Esophagus squamous epithelium (tissue), 5 donors: ENCODE data around the gene VWA1. TPM values are rescaled to one million over a fixed set of nuclear protein-coding genes. Genes with fewer than 3 reads are reported as not detected.

Experiments
- DNase-seq: peaks from one replicate; lab custom pipeline; 2025; lab: John Stamatoyannopoulos, UW
- H3K27ac ChIP-seq, 4 donors: fragments of 200-600 bp; sonication (generic); one replicate each; pipeline ENCODE4 v1.5.1; 2016 to 2019; ENCODE audit warnings: mild to moderate bottlenecking in 1 of 4
- H3K27me3 ChIP-seq, 4 donors: fragments of 200-600 bp; sonication (generic); 1 replicate in 3 of 4; 2 replicates in 1 of 4; pipeline versions ENCODE4 v1.5.1 to v1.6.0; 2017 to 2021; ENCODE audit warnings: antibody characterized with exemption in 1 of 4
- H3K36me3 ChIP-seq, 3 donors: fragments of 200-600 bp; sonication (generic); one replicate each; pipeline ENCODE4 v1.5.1; 2016 to 2019
- H3K4me1 ChIP-seq, 3 donors: fragments of 200-600 bp; sonication (generic); one replicate each; pipeline ENCODE4 v1.5.1; 2017 to 2019
- H3K4me3 ChIP-seq, 4 donors: fragments of 200-600 bp; sonication (generic); 1 replicate in 3 of 4; 2 replicates in 1 of 4; pipeline ENCODE4 v1.5.1; 2016 to 2019; ENCODE audit warnings: mild to moderate bottlenecking in 2 of 4, moderate library complexity in 1 of 4
- H3K9me3 ChIP-seq, 3 donors: fragments of 200-600 bp; sonication (generic); one replicate each; pipeline ENCODE4 v1.5.1; 2016 to 2019
- POLR2A ChIP-seq, 4 donors: fragments of 450-650 bp; IDR thresholded peaks; one replicate each; pipeline ENCODE4 v1.6.1; 2017; ENCODE audit warnings: antibody characterized with exemption in 4 of 4, mild to moderate bottlenecking in 4 of 4, moderate library complexity in 3 of 4
- WGBS, 2 donors: methylation state at CpG; one replicate each; pipeline ENCODE4 v1.1.5; 2018; 5-methylcytosine and 5-hydroxymethylcytosine counted together
- intact Hi-C: fragments of 100-400 bp; cut with DNase I; formaldehyde crosslinking; loops from one replicate; pipeline ENCODE4 v1.15.0; 2022
- total RNA-seq, 4 donors: library from RNA; depleted of rRNA; stranded (reverse); fragments of >200 nt; gene quantifications; one replicate each; pipeline ENCODE4 v1.1.0, GENCODE V29; 2016
- TF ChIP-seq, protein P1 (sequence below), 6 experiments: fragments of 450-650 bp in 4 of 6; fragments of 200-600 bp in 2 of 6; sonication (generic) in 2 of 6; IDR thresholded peaks; one replicate each; pipeline ENCODE4 v1.5.1; 2016 to 2019; ENCODE audit warnings: antibody characterized with exemption in 6 of 6, mild to moderate bottlenecking in 4 of 6, moderate library complexity in 4 of 6
- donor health status: DM: yes; HTN: yes; CAD: no.

The VWA1 gene
- total RNA-seq, 4 donors from 2014 or later = 20.0 to 55.0 (median 34.6) TPM

DNA sequence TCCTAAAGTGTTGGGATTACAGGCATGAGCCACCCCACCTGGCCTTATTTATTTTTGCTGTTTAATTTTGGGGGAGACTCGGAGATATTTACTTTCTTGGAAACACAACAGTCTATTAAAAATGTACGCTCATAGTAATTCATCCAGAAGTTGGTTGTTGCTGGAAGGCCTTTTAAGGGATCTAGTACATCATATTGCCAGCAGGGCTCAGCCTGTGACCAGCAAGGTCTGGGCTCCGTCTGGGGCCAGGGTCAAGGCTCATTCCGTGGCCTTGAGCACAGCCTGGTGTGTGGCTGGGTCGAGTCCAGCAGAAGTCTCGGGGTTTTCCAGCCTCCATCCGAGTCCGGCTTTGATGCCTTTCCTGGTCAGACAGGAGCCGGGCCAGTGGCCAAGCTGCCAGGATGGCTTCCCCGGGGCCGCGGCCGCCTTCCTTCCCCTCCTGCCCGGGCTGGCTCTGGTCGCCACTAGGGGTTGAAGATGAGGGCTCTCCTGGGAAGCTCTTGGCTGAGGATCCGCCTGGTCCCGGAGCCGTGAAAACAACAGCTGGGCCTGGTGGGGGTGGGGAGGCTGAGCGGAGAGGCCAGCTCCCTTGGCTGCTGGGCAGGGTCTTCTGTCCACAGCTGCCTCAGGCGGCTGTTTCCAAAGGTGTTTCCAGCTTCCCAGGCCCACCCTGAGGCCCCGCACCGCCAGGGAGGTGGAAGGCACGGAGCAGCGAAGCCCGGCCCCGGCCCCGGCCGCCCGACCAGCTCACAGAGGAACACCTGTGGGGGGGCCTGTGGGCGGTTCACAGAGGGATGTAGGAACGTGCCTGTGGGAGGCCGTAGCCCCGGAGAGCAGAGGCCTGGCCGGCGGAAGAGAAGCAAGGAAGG lies 5.1 kb upstream of the VWA1 start:
- H3K36me3 ChIP-seq = no peaks in the 10 kb centered on the region
- no peak for DNase-seq
- H3K4me1 ChIP-seq = peaks cover 51 to 98% (median 68%) of the 10 kb centered on the region in 3 donors
- peak overlapping the region; percentile 93 to 97 (median 96) for H3K27ac ChIP-seq
- H3K9me3 ChIP-seq = no peaks in the 10 kb centered on the region
- peak overlapping the region in 3 of 4 donors; percentile 15 to 50 (median 22) for H3K4me3 ChIP-seq
- intact Hi-C loops = no loop called here
- H3K27me3 ChIP-seq = peaks cover 0 to 30% (median 0%) of the 10 kb centered on the region in 4 donors
- WGBS, 2 donors = 17 to 18% methylated on average over 5 to 11 of the region's 35 CpGs
- TF ChIP-seq POLR2A (IDR thresholded peaks at IDR 0.05) = peak in 1 of 4 donors; percentile 7
- TF ChIP-seq, protein P1, sequence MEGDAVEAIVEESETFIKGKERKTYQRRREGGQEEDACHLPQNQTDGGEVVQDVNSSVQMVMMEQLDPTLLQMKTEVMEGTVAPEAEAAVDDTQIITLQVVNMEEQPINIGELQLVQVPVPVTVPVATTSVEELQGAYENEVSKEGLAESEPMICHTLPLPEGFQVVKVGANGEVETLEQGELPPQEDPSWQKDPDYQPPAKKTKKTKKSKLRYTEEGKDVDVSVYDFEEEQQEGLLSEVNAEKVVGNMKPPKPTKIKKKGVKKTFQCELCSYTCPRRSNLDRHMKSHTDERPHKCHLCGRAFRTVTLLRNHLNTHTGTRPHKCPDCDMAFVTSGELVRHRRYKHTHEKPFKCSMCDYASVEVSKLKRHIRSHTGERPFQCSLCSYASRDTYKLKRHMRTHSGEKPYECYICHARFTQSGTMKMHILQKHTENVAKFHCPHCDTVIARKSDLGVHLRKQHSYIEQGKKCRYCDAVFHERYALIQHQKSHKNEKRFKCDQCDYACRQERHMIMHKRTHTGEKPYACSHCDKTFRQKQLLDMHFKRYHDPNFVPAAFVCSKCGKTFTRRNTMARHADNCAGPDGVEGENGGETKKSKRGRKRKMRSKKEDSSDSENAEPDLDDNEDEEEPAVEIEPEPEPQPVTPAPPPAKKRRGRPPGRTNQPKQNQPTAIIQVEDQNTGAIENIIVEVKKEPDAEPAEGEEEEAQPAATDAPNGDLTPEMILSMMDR (IDR thresholded peaks at IDR 0.05) = peak in 3 of 6 experiments; percentile 19 to 34 (median 31)

DNA sequence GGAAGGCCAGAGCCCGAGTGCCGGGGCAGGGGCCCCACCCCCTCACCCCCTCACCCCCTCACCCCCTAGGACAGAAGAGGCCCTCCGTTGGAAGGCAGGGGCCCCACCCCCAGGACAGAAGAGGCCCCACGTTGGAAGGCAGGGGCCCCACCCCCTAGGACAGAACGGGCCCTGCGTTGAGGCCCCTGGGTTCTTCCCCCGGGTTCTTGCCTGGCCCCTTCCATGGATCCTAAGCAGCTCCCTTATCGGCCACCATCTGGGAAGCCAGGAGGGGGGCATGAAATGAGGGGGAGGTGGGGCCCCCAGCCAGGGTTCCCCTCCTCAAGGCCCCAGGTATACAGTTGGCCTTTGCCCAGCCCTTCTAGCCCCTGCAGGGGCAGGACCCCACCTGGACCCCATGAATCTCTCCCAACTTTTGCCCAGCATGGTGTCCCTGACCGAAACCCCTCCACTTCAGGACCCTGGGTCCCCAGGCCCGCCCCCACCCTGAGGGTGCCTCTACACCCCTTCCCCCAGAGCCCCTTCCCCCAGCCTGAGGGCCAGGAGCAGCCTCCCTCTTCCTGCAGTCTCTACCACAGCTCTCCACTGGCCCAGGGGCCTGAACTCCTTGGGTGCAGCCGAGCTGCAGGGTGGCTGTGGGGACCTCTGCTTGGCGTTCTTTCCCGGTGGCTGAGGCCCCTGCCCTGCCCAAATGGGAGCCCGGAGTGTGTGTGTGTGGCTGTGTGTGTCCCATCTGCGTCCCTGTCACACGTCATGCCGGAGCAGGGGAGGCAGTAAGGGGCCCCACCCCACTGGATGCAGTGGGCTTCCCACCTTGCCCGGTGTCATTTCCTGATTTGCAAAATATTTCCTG lies 4.3 kb upstream of the VWA1 start:
- Histone ChIP-seq H3K4me1 (peaks cover 59 to 96% (median 70%) of the 10 kb centered on the region in 3 donors), H3K9me3 (no peaks in the 10 kb centered on the region), H3K36me3 (no peaks in the 10 kb centered on the region), H3K27me3 (peaks cover 0 to 28% (median 0%) of the 10 kb centered on the region in 4 donors), H3K4me3 (peak overlapping the region in 3 of 4 donors; percentile 15 to 50 (median 22)), H3K27ac (peak overlapping the region; percentile 93 to 97 (median 96))
- TF ChIP-seq, protein P1 (IDR thresholded peaks at IDR 0.05) = no peak
- no peak for TF ChIP-seq POLR2A (IDR thresholded peaks at IDR 0.05)
- intact Hi-C loops = no loop called here
- DNase-seq = no peak
- WGBS, 2 donors = 44 to 63% methylated on average over 3 to 9 of the region's 18 CpGs

DNA sequence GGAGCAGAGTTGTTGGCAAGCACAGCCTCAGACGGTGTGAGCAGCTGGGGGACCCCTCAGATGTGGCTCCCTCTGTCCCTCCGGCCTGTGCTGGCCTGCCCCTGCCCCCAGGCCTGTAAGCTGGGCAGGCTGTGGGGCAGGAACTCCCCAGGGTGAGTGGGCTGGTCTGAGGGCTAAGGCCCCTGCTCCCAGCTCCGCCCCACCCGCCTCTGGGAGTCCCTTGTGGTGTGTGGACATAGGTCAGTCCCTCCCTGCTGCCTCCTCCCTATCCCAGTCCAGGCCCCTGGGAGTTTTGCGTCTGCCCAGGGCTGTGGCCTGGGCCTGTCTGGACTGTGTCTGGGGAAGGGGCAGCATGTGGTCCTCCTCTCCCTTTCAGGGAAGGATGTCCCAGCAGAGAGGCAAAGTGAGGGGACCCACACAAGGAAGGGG lies 3.6 kb upstream of the VWA1 start:
- Histone ChIP-seq H3K36me3 (no peaks in the 10 kb centered on the region), H3K4me3 (no peak overlapping the region)
- 17% methylated on average over 1 of the region's 5 CpGs; no CpG with 5 or more reads in 1 of the 2 donors for WGBS, 2 donors

DNA sequence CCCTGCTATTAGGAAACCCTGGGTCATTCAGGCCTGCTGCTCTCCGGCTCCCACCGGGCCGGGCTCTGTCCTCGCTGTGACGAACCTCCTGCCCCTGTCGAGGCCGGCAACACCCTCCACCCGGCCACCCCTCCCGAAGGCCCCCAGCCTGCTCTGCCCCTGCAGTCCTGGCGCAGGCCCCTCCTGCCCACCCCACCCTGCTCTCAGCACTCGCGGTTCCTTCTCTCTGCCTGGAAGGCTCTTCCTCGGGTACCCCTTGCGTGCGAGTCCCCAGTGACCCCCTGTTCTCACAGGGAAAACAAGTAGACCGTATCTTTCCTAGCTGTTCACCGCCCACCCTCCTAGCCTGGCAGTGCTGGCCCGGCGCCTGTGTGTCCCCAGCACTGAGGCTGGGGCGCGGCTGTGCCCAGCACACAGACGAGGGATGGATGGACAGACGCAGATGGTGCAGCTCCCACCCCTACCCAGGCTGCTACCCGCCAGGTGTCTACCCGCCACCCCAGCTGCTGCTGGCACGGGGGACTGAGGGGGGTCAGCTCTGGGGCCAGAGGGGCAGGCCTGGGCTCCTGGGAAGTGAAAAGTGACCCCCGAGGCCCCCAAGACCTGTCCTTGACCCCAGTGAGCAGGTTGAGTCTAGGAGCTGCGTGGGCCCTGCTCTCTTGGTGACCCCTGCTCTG lies 3.1 kb upstream of the VWA1 start:
- H3K4me3 ChIP-seq = peak overlapping the region in 3 of 4 donors; percentile 53 to 75 (median 70)
- no peak for DNase-seq

More for the DNA sequence above, 3.6 kb upstream of the VWA1 start:
- H3K27ac ChIP-seq = peak overlapping the region; percentile 93 to 97 (median 96)
- no peak for DNase-seq
- TF ChIP-seq POLR2A (IDR thresholded peaks at IDR 0.05) = no peak
- TF ChIP-seq, protein P1 (IDR thresholded peaks at IDR 0.05) = no peak
- H3K27me3 ChIP-seq = peaks cover 0 to 28% (median 0%) of the 10 kb centered on the region in 4 donors
- H3K9me3 ChIP-seq = no peaks in the 10 kb centered on the region
- intact Hi-C loops = no loop called here
- H3K4me1 ChIP-seq = peaks cover 66 to 96% (median 72%) of the 10 kb centered on the region in 3 donors

More for the DNA sequence above, 3.1 kb upstream of the VWA1 start:
- TF ChIP-seq POLR2A (IDR thresholded peaks at IDR 0.05) = no peak
- TF ChIP-seq, protein P1 (IDR thresholded peaks at IDR 0.05) = no peak
- Histone ChIP-seq H3K4me1 (peaks cover 71 to 96% (median 75%) of the 10 kb centered on the region in 3 donors), H3K27ac (peak overlapping the region; percentile 93 to 97 (median 96)), H3K27me3 (peaks cover 0 to 27% (median 0%) of the 10 kb centered on the region in 4 donors), H3K36me3 (peaks cover 0 to 1% (median 0%) of the 10 kb centered on the region in 3 donors), H3K9me3 (no peaks in the 10 kb centered on the region)
- intact Hi-C loops = no loop called here
- WGBS, 2 donors = 48% methylated on average over 12 of the region's 28 CpGs; no CpG with 5 or more reads in 1 of the 2 donors
